ENCODE measurements around the gene PUS7.
A peak's percentile ranks its signal among the peaks of the same experiment; 100 is the strongest.
"Not testable (repeated sequence)": the region's sequence is repeated elsewhere in the genome, so short reads cannot be mapped to it uniquely, and the experiment has no call there.

The PUS7 gene

DNA sequence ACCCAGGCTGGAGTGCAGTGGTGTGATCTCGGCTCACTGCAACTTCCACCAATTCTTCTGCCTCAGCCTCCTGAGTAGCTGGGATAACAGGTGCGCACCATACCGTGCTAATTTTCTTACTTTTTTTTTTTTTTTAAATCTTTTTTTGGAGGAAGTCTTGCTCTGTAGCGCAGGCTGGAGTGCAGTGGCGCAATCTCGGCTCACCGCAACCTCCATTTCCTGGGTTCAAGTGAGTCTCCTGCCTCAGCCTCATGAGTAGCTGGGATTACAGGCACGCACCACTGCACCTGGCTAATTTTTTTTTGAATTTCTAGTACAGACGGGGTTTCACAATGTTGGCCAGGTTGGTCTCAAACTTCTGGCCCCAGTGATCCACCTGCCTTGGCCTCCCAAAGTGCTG, 79.9 kb downstream of the PUS7 start:
- not testable (repeated sequence) for DNase-seq

DNA sequence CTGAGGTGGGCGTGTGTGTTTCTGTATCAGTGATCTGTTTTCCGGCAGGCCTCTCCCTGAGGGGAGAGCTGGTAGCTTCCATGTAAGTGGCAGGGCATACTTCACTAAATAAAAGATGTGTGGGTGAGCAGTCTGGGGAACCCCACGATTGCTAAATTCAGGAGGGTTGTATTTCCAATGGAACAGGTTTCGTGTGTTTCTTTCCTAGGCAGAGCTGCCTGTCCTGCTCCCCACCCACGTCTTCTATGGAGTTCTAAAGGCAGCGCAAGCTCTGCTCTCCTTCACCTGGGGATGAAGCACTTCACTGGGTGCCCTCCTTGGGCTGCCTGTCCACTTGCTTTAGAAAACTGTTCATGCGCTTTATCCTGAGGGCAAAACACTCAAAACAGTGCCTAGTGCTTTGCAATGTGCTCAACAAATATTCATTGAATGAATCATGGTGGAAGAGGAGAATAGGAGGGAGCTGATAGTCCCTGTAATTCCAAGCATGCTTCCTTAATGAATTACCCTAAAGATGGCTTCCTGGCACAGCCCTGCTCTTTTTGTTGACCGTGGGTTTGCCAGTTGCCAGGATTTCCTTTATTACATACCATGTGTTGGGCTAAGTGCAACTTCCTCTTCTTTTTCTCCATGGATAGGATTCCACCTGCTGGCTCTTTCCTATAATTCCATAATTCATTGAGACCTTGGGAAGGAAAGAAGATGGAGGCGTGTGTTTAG, 82.7 kb downstream of the PUS7 start:
- DNase-seq: no peak

DNA sequence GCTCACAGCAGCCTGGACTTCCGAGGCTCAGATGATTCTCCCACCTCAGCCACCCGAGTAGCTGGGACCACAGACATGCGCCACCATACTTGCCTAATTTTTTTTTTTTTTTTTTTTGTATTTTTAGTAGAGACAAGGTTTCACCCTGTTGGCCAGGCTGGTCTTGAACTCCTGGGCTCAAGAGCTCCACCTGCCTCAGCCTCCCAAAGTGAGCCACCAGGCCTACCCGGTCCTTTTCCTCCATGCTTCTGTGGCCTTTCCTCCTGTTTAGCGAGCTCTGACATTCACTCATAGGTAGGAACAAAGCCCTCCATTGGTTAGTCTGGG, 83.3 kb downstream of the PUS7 start:
- no peak for DNase-seq

DNA sequence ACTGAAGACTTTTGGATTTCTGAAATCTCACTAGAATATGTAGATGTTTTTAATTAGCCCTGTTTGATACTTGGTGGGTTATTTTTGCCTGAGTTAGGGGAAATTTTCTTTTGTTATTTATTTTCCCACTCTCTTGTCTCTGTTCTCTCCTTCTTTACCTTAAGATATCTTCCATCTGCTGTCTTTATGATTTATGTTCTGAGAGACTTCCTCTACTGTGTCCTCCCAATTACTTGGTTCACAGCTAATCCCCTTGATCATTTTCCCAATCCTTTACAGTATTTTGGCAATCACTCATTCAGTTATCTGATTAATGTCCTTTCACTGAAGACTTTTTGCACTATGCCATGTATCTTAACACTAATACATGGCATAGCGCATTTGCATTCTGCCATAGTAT, 83.8 kb downstream of the PUS7 start:
- no peak for DNase-seq

DNA sequence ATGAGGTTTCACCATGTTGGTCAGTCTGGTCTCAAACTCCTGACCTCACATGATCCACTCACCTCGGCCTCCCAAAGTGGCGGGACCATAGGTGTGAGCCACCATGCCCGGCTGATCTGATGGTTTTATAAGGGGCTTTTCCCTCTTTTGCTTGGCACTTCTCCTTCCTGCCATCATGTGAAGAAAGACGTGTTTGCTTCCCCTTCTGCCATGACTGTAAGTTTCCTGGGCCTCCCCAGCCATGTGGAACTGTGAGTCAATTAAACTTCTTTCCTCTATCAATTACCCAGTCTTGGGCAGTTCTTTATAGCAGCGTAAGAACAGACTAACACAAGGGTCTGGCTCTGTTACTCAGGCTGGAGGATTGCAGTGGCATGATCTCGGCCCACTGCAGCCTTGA, 84.7 kb downstream of the PUS7 start:
- not testable (repeated sequence) for DNase-seq

DNA sequence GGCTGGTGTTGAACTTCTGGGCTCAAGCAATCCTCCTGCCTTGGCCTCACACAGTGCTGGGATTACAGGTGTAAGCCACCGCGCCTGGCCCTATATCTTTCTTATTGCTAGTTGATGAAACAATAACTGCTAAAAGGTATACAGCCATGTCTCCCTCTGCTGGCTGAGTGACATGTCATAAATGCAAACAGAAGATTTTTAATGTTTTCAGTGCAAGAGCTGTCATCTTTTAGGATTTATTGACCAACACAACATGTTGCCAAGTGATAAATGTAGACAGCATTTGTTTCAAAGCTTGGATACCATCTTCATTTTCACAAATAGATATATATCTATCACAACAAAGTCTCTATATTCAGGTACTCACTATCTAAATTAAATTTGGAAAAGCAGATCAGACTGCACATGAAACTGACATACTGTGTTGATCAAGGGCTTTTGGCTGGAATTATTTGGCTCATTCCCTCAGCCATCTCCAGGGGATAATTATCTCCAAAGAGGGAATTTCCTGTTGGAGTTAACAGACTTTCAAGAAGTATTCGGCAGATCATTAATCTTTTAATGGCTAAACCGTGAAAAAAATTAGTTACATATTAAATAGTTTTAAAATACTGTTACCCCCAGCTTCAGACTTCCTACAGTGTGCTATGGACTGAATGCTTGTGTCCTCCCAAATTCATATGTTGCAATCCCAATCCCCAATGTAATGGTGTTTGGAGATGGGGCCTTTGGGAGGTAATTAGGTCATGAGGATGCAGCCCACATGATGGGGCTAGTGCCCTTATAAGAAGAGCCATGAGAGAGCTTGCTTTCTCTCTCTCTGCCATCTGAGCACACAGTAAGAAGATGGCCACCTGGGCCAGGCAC, 92.1 kb downstream of the PUS7 start:
- DNase-seq: peak in 1 of 14 donors; percentile 7

DNA sequence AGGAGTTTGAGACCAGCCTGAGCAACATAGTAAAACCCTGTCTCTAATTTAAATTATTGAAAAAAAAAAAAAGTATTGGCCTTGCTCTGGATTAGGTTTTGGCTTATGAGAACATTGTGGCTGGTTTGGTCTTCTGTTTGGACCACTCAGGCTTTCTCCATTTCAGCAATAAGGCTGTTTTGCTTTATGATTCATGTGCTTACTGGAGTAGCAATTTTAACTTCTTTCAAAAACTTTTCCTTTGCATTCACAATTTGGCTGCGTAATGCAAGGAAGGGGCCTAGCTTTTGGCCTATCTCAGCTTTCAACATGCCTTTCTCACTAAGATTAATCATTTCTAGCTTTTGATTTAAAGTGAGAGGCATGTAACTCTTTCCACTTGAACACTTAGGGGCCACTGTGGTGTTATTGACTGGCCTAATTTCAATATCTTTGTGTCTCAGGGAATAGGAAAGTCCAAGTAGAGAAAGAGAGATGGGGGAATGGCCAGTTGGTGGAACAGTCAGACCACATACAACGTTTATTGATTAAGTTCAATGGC, 95.4 kb downstream of the PUS7 start:
- DNase-seq: no peak

DNA sequence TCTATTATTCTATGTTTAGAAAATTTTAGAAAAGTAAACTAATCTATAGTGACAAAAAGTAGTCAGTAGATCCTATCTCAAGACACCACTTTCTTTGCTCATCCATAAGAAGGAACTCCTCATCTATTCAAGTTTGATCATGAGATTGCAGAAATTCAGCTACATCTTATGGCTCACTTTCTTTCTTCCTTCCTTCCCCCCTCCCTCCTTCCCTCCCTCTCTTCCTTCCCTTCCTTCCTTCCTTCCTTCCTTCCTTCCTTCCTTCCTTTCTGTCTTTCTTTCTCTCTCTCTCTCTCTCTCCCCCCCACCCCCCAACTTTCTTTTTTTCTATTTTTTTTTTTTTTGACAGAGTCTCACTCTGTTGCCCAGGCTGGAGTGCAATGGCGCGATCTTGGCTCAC, 98.1 kb downstream of the PUS7 start:
- no peak for DNase-seq

DNA sequence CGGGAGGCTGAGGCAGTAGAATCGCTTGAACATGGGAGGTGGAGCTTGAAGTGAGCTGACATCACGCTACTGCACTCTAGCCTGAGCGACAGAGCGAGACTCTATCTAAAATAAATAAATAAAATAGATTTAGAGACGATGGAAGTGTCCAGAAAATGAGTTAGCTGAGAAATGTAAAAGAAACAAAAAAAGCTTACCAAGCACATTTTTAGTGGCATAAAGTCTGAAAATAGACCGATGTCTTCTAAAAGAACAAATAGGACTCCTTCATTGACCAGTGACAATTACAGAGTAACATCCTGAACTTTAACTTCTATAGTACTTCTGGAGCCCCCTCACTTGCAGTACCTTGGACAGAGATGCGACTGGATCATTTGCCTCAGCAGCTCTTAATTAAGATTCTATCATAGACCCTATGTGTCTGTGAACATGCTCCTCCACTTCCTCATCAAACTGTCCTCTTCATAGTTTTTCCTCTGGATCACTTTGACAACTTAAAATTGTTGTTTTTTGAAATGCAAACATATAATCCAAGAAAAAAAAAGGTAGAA, 108.1 kb downstream of the PUS7 start:
- no peak for DNase-seq

DNA sequence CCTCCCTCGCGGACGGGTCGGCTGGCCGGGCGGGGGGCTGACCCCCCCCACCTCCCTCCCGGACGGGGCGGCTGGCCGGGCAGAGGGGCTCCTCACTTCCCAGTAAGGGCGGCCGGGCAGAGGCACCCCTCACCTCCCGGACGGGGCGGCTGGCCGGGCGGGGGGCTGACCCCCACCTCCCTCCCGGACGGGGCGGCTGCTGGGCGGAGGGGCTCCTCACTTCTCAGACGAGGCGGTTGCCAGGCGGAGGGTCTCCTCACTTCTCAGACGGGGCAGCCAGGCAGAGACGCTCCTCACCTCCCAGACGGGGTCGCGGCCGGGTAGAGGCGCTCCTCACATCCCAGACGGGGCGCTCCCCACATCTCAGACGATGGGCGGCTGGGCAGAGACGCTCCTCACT, 111.3 kb downstream of the PUS7 start:
- not testable (repeated sequence) for DNase-seq

DNA sequence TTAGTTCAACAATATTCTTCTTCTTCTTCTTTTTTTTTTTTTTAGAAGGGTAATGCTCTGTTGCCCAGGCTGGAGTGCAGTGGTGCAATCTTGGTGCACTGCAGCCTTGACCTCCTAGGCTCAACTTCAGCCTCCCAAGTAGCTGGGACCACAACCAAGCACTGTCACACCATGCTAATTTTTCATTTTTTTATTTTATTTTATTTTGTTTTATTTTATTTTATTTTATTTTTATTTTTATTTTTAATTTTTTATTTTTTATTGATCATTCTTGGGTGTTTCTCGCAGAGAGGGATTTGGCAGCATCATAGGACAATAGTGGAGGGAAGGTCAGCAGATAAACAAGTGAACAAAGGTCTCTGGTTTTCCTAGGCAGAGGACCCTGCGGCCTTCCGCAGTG, 112.3 kb downstream of the PUS7 start:
- DNase-seq: not testable (repeated sequence)

DNA sequence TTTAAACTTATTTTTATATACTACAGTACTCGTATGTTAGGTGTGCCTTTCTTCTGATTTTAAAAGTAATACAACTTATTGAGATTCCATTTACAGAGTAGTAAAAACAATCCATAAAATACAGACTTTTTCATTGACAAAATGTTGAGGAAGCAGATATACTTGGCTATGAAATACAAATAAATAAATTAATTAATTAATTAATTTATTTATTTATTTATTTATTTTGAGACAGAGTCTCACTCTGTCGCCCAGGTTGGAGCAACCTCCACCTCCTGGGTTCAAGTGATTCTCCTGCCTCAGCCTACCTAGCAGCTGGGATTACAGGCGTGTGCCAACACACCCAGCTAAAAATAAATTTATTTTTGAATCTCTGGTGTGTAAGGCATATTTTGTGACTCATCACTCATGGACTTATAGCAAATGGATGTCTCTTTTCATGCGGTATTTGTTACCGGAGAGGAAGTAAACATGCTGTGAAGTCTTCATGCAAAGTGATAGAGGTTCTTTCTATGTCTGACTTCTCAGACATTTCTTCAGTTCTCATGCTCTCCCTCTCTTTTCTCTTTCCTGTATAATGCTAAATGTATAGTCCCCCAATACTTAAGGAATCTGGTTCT, 113.2 kb downstream of the PUS7 start:
- no peak for DNase-seq

Data from C1 segment of cervical spinal cord (tissue), 14 donors.